ENCODE data around the gene KLC3.
A peak's percentile ranks its signal among the peaks of the same experiment; 100 is the strongest.

Gene KLC3

GRCh38 chr19:45349430-45349941 lies 8.9 kb downstream of the KLC3 start:
- DNase-seq, result no peak

GRCh38 chr19:45350477-45351058 lies 10.0 kb downstream of the KLC3 start:
- DNase-seq, result no peak

- DNase-seq, result no peak
Measured at GRCh38 chr19:45351401-45351952, 10.9 kb downstream of the KLC3 start.

- no peak for DNase-seq
Measured at GRCh38 chr19:45352062-45352461, 11.5 kb downstream of the KLC3 start.

GRCh38 chr19:45352471-45352870 lies 11.9 kb downstream of the KLC3 start:
- no peak for DNase-seq

GRCh38 chr19:45352914-45353796 lies 12.6 kb downstream of the KLC3 start:
- DNase-seq, result peak; percentile 44

GRCh38 chr19:45354241-45354842 lies 13.8 kb downstream of the KLC3 start:
- peak; percentile 75 for DNase-seq

- DNase-seq, result no peak
Measured at GRCh38 chr19:45355402-45355801, 14.9 kb downstream of the KLC3 start.

GRCh38 chr19:45355910-45356309 lies 15.4 kb downstream of the KLC3 start:
- DNase-seq, result no peak

- DNase-seq, result peak; percentile 77
Measured at GRCh38 chr19:45356760-45357444, 16.4 kb downstream of the KLC3 start.

- DNase-seq, result no peak
Measured at GRCh38 chr19:45357445-45357783, 16.9 kb downstream of the KLC3 start.

- DNase-seq, result no peak
Measured at GRCh38 chr19:45358213-45358792, 17.8 kb downstream of the KLC3 start.

GRCh38 chr19:45361608-45362007 lies 21.1 kb downstream of the KLC3 start:
- DNase-seq, result no peak

- DNase-seq, result no peak
Measured at GRCh38 chr19:45362291-45362690, 21.7 kb downstream of the KLC3 start.

- DNase-seq, result no peak
Measured at GRCh38 chr19:45363861-45364459, 23.4 kb downstream of the KLC3 start.

- no peak for DNase-seq
Measured at GRCh38 chr19:45364696-45365095, 24.1 kb downstream of the KLC3 start.

GRCh38 chr19:45368127-45368526 lies 27.6 kb downstream of the KLC3 start:
- DNase-seq, result no peak

GRCh38 chr19:45368737-45369340 lies 28.3 kb downstream of the KLC3 start:
- no peak for DNase-seq

- DNase-seq, result peak; percentile 99
Measured at GRCh38 chr19:45370410-45371204, 30.1 kb downstream of the KLC3 start, which contains the start of gene ERCC2. ERCC2 (minus strand) TSS chr19:45370573; CDS start chr19:45370540, 33 bp downstream.

- DNase-seq, result no peak
Measured at GRCh38 chr19:45376045-45376724, 35.6 kb downstream of the KLC3 start.
